ENCODE results near the gene BIN1. TPM values are rescaled to one million over a fixed set of nuclear protein-coding genes. Genes with fewer than 3 reads are reported as not detected.

BIN1 gene
- total and polyA plus RNA-seq, 12 donors = 62.1 to 207 (median 125) TPM

DNA sequence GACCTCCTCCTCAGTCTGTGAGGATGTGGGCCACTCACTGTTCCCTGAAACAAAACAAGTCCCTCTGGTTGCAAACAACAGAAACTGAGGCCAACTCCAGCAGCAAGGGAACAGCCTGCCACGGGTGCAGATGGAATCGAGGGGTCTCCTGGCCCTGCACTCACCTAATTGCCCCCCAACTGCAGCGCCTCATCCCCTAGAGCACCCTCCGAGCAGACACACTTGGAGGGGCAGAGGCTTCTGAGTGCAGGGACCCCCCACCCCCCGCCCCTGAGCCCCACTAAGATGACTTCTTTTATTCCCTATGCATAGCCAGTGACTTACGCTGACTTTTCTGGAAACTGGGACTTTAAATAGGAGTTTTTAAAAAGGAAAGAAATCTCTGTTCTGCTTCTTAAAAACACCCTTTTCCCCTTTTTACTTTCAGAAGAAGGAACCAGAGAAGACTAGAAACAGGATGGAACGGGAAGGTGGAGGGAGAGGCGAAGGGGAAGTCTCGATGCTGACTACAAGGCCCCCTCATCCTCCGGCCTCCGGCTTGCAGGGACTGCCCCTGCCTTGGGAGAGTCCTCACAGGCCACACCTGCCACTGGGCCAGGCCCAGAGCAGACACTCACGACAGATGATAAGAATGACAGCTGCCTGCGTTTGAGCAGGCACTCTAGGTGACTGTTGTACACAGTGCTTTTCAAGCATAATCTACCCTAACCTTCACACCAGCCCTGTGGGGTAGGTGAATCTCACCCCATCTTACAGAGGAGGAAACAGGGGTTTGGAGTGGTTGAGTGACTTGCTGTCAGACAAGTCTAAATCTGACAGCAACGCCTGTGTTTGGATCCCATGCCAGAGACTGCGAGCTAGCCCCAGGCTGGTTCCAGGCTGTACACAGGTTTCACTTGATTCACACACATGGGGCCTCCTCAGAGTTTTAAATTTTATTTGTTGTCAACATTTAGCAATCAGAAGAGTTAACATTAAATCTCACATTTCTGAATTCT, 28.2 kb upstream of the BIN1 start:
- H3K4me1 ChIP-seq (replicated peaks in 1 of 2) = peaks cover 0 to 5% of the 10 kb centered on the region in 2 donors
- no peaks in the 10 kb centered on the region for H3K36me3 ChIP-seq (replicated peaks in 1 of 2)
- no peak for TF ChIP-seq POLR2A (IDR thresholded peaks at IDR 0.05)
- TF ChIP-seq, protein P1, sequence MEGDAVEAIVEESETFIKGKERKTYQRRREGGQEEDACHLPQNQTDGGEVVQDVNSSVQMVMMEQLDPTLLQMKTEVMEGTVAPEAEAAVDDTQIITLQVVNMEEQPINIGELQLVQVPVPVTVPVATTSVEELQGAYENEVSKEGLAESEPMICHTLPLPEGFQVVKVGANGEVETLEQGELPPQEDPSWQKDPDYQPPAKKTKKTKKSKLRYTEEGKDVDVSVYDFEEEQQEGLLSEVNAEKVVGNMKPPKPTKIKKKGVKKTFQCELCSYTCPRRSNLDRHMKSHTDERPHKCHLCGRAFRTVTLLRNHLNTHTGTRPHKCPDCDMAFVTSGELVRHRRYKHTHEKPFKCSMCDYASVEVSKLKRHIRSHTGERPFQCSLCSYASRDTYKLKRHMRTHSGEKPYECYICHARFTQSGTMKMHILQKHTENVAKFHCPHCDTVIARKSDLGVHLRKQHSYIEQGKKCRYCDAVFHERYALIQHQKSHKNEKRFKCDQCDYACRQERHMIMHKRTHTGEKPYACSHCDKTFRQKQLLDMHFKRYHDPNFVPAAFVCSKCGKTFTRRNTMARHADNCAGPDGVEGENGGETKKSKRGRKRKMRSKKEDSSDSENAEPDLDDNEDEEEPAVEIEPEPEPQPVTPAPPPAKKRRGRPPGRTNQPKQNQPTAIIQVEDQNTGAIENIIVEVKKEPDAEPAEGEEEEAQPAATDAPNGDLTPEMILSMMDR (IDR thresholded peaks at IDR 0.05) = no peak
- intact Hi-C loops (cut with DNase I) = no loop called here
- H3K27me3 ChIP-seq = no peaks in the 10 kb centered on the region
- 76 to 82% (median 79%) methylated on average over 10 to 15 of the region's 15 CpGs for WGBS, 4 donors
- H3K27ac ChIP-seq = peak overlapping the region in 2 of 5 donors; percentile 20 to 44
- peak in 2 of 7 donors; percentile 16 to 54 for DNase-seq
- no peak overlapping the region for H3K4me3 ChIP-seq
- no peaks in the 10 kb centered on the region for H3K9me3 ChIP-seq (replicated peaks in 1 of 3)

DNA sequence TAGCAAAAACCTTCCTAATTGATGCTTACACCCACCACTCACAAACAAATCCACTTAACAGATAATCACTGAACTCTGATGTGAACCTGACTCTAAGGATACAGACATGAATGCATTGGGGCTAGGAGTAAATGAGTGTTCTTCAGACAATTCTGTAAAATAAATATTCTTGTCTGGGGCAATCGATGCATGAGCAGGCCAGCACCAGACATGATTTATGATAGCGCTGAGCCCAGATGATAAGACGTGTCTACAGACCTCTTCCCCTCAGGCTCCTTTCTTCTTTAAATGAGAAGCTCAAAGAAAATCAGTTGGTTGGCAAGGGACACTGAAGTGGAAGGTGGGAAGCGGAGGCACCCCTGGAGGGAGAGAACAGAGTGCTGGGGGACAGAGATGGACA, 27.3 kb upstream of the BIN1 start:
- peak in 1 of 7 donors; percentile 31 for DNase-seq
- H3K36me3 ChIP-seq (replicated peaks in 1 of 2) = no peaks in the 10 kb centered on the region
- intact Hi-C loops (cut with DNase I) = no loop called here
- H3K27me3 ChIP-seq = no peaks in the 10 kb centered on the region
- H3K4me1 ChIP-seq (replicated peaks in 1 of 2) = peaks cover 0 to 5% of the 10 kb centered on the region in 2 donors
- H3K4me3 ChIP-seq = no peak overlapping the region
- no peak overlapping the region for H3K27ac ChIP-seq
- H3K9me3 ChIP-seq (replicated peaks in 1 of 3) = no peaks in the 10 kb centered on the region
- 63 to 71% (median 66%) methylated on average over 4 of the region's 4 CpGs for WGBS, 4 donors
- no peak for TF ChIP-seq POLR2A (IDR thresholded peaks at IDR 0.05)
- TF ChIP-seq, protein P1 (IDR thresholded peaks at IDR 0.05) = no peak

DNA sequence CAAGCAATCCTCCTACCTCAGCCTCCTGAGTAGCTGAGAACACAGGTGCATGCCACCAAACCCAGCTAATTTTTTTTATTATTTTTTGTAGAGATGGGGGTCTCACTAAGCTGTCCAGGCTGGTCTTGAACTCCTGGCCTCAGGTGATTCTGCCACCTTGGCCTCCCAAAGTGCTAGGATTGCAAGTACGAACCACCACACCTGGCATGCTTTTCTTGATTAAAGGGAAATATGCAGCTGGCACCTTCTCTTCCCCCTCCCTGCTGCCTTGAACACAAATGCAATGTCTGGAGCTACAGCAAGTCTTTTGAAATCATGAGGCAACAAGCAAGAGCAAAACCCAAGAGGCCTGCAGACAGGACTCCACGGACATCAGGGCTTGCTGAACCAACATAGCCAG, 26.8 kb upstream of the BIN1 start:
- peaks cover 0 to 7% of the 10 kb centered on the region in 2 donors for H3K4me1 ChIP-seq (replicated peaks in 1 of 2)
- no peak overlapping the region for H3K27ac ChIP-seq
- WGBS, 4 donors = 90 to 100% (median 95%) methylated on average over 2 of the region's 2 CpGs
- no peaks in the 10 kb centered on the region for H3K36me3 ChIP-seq (replicated peaks in 1 of 2)
- H3K9me3 ChIP-seq (replicated peaks in 1 of 3) = no peaks in the 10 kb centered on the region
- DNase-seq = peak in 1 of 7 donors; percentile 24
- TF ChIP-seq, protein P1 (IDR thresholded peaks at IDR 0.05) = no peak
- TF ChIP-seq POLR2A (IDR thresholded peaks at IDR 0.05) = no peak
- no peaks in the 10 kb centered on the region for H3K27me3 ChIP-seq
- intact Hi-C loops (cut with DNase I) = no loop called here
- H3K4me3 ChIP-seq = no peak overlapping the region

DNA sequence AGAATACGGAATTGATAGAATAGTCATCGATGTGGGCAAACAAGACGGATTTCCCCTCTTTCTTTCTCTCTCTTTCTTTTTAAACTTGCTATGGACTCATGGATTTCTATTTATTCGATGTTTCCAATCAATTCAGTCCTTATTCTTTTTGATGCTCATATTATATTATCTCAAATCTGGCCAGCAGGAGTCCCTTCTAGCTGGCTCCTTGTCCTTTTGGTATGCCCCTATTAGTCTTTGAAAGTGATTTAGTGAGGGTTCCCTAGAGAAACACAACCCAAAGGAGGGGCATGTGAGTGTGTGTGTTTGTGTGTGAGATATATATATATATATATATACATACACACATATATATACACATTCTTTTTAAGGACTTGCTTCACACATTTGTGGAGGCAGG, 23.5 kb upstream of the BIN1 start:
- DNase-seq = no peak
- Histone ChIP-seq H3K27me3 (no peaks in the 10 kb centered on the region), H3K4me3 (no peak overlapping the region), H3K36me3 (replicated peaks in 1 of 2) (no peaks in the 10 kb centered on the region), H3K4me1 (replicated peaks in 1 of 2) (peaks cover 0 to 6% of the 10 kb centered on the region in 2 donors), H3K27ac (no peak overlapping the region), H3K9me3 (replicated peaks in 1 of 3) (no peaks in the 10 kb centered on the region)
- 78 to 98% (median 90%) methylated on average over 4 of the region's 4 CpGs for WGBS, 4 donors
- intact Hi-C loops (cut with DNase I) = no loop called here
- TF ChIP-seq POLR2A (IDR thresholded peaks at IDR 0.05) = no peak
- TF ChIP-seq, protein P1 (IDR thresholded peaks at IDR 0.05) = peak in 1 of 6 experiments; percentile 7
